Osteoblast (primary cell): Measurements from ENCODE around the gene IL1RAPL1. TPM values are rescaled to one million over a fixed set of nuclear protein-coding genes. Genes with fewer than 3 reads are reported as not detected.

Source experiments
- DNase-seq: peaks from one replicate; pipeline ENCODE4 v3.0.0; 2011; ENCODE audit warnings: low spot score, mixed read lengths; ENCODE audit not compliant: insufficient read length; ENCODE audit errors: missing footprints
- H2AFZ ChIP-seq: 2 replicates; pipeline ENCODE4 v1.6.0; 2011; ENCODE audit warnings: mild to moderate bottlenecking, low read length
- H3K27ac ChIP-seq: 2 replicates; pipeline ENCODE4 v1.5.1; 2011; ENCODE audit warnings: mild to moderate bottlenecking, low read depth, low read length, moderate library complexity
- H3K27me3 ChIP-seq: 2 replicates; pipeline ENCODE4 v1.6.0; 2012; ENCODE audit warnings: mild to moderate bottlenecking, control low read depth, inconsistent platforms, low read length, moderate library complexity; ENCODE audit not compliant: insufficient read depth
- H3K36me3 ChIP-seq: 2 replicates; pipeline ENCODE4 v1.5.1; 2011; ENCODE audit warnings: mild to moderate bottlenecking, low read length, control low read depth, moderate library complexity; ENCODE audit not compliant: insufficient read depth
- H3K4me1 ChIP-seq: 2 replicates; pipeline ENCODE4 v1.5.1; 2011; ENCODE audit warnings: mild to moderate bottlenecking, low read length, control low read depth, moderate library complexity; ENCODE audit not compliant: insufficient read depth
- H3K4me2 ChIP-seq: 2 replicates; pipeline ENCODE4 v1.6.0; 2011; ENCODE audit warnings: mild to moderate bottlenecking, low read length; ENCODE audit not compliant: insufficient read depth
- H3K4me3 ChIP-seq: fragments of 200-600 bp; sonication (generic); 3 replicates; pipeline ENCODE4 v1.5.1; 2012; ENCODE audit warnings: mild to moderate bottlenecking, low read length, inconsistent platforms; ENCODE audit not compliant: insufficient read depth
- H3K79me2 ChIP-seq: 2 replicates; pipeline ENCODE4 v1.6.0; 2012; ENCODE audit warnings: mild to moderate bottlenecking, low read length, control low read depth, inconsistent platforms; ENCODE audit not compliant: insufficient read depth
- H3K9me3 ChIP-seq: 2 replicates; pipeline ENCODE4 v1.5.1; 2011; ENCODE audit warnings: low read depth, low read length, control low read depth
- H4K20me1 ChIP-seq: 2 replicates; pipeline ENCODE4 v1.6.0; 2012; ENCODE audit warnings: mild to moderate bottlenecking, low read length, control low read depth; ENCODE audit not compliant: insufficient read depth
- CTCF ChIP-seq: IDR thresholded peaks from 2 replicates; pipeline ENCODE4 v1.5.1; 2011; ENCODE audit warnings: mild to moderate bottlenecking, low read depth, low read length, moderate library complexity; ENCODE audit errors: extremely low read depth
- total RNA-seq: library from RNA; depleted of rRNA; stranded (reverse); fragments of >200 nt; gene quantifications from 2 replicates; pipeline ENCODE4 v1.2.3, GENCODE V29; 2012

Gene IL1RAPL1
- total RNA-seq, 1 donor, result under 0.01 TPM

GRCh38 chrX:29376584-29376983 is 789.3 kb downstream of the IL1RAPL1 start:
- Histone ChIP-seq H3K79me2 (no peaks in the 10 kb centered on the region), H3K36me3 (no peaks in the 10 kb centered on the region), H4K20me1 (no peaks in the 10 kb centered on the region), H3K4me2 (no peak overlapping the region), H3K27me3 (no peaks in the 10 kb centered on the region), H2AFZ (no peak overlapping the region), H3K4me1 (no peaks in the 10 kb centered on the region), H3K27ac (no peak overlapping the region), H3K4me3 (no peak overlapping the region), H3K9me3 (peaks cover 3% of the 10 kb centered on the region)
- TF ChIP-seq CTCF, result no peak
- DNase-seq, result no peak

GRCh38 chrX:29382811-29383210 is 795.6 kb downstream of the IL1RAPL1 start:
- Histone ChIP-seq H3K4me2 (no peak overlapping the region), H3K9me3 (peaks cover 3% of the 10 kb centered on the region), H3K27me3 (no peaks in the 10 kb centered on the region), H3K36me3 (no peaks in the 10 kb centered on the region), H3K27ac (no peak overlapping the region), H3K4me1 (no peaks in the 10 kb centered on the region), H2AFZ (no peak overlapping the region), H4K20me1 (no peaks in the 10 kb centered on the region), H3K4me3 (no peak overlapping the region), H3K79me2 (no peaks in the 10 kb centered on the region)
- no peak for DNase-seq
- TF ChIP-seq CTCF, result no peak

- no peak for TF ChIP-seq CTCF
- Histone ChIP-seq H3K27ac (no peak overlapping the region), H3K9me3 (no peaks in the 10 kb centered on the region), H3K4me1 (no peaks in the 10 kb centered on the region), H3K36me3 (no peaks in the 10 kb centered on the region), H3K79me2 (no peaks in the 10 kb centered on the region), H4K20me1 (no peaks in the 10 kb centered on the region), H3K4me2 (no peak overlapping the region), H3K4me3 (no peak overlapping the region), H3K27me3 (no peaks in the 10 kb centered on the region), H2AFZ (no peak overlapping the region)
- DNase-seq, result no peak
Observed at GRCh38 chrX:29388509-29388908, 801.3 kb downstream of the IL1RAPL1 start.

- Histone ChIP-seq H3K79me2 (no peaks in the 10 kb centered on the region), H2AFZ (no peak overlapping the region), H3K36me3 (no peaks in the 10 kb centered on the region), H4K20me1 (no peaks in the 10 kb centered on the region), H3K27me3 (no peaks in the 10 kb centered on the region), H3K9me3 (no peaks in the 10 kb centered on the region), H3K4me2 (no peak overlapping the region), H3K4me1 (no peaks in the 10 kb centered on the region), H3K4me3 (no peak overlapping the region), H3K27ac (no peak overlapping the region)
- TF ChIP-seq CTCF, result no peak
- DNase-seq, result no peak
Observed at GRCh38 chrX:29397506-29397905, 810.3 kb downstream of the IL1RAPL1 start.
